AG08395 (cell line): ENCODE results near the gene EXOC3L1.

Experiments used
- DNase-seq: peaks from one replicate; pipeline ENCODE4 v3.0.0; 2012; ENCODE audit warnings: mixed read lengths, low spot score

Gene EXOC3L1

GRCh38 chr16:67147437-67148140 lies 42.3 kb downstream of the EXOC3L1 start:
- no peak for DNase-seq

GRCh38 chr16:67146523-67147357 lies 43.2 kb downstream of the EXOC3L1 start:
- no peak for DNase-seq

- DNase-seq = no peak
Observed at GRCh38 chr16:67145746-67146145, 44.2 kb downstream of the EXOC3L1 start.

DNA sequence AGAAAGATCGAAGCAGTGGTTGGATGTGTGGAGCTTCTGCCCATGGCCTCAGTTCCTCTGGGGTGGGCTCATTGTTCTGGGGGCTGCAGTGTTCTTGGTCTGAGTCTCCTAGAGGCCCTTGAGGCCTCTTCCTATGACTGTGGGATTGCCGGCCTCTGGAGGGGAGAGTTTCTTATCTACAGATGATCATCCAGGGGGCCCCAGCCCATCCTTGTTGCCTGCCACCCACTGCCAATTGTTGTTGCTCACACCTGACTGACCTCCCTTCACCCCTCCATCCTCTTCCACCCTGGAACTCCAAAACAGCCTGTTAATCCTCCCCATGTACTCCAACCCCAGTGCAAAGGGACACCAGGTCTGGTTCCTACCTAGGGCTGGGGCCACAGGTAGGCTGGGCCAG lies 45.0 kb downstream of the EXOC3L1 start:
- no peak for DNase-seq

- no peak for DNase-seq
Observed at GRCh38 chr16:67142342-67142741, 47.6 kb downstream of the EXOC3L1 start.

GRCh38 chr16:67141391-67141790 lies 48.5 kb downstream of the EXOC3L1 start:
- DNase-seq = no peak

DNA sequence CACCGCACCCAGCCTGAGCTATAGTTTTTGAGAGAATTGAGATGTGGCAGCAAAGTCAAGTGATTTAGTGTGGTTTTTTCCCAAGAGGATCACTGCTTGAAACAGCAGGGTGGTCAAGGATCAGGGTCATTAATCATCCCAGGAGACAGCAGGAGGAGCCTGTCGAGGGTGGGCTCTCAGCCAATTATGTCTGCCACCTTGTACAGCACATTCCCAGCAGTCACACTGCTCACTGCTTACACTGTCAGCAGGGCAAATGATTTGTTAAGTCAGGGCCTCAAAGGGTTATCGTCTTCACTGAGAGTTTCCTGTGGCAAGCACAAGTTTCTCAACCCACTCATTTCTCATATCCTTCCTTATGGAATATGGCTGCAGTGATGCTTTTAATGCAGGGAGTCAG lies 52.3 kb downstream of the EXOC3L1 start:
- no peak for DNase-seq
